ENCODE results near the gene TTYH2.

TTYH2 gene

DNA sequence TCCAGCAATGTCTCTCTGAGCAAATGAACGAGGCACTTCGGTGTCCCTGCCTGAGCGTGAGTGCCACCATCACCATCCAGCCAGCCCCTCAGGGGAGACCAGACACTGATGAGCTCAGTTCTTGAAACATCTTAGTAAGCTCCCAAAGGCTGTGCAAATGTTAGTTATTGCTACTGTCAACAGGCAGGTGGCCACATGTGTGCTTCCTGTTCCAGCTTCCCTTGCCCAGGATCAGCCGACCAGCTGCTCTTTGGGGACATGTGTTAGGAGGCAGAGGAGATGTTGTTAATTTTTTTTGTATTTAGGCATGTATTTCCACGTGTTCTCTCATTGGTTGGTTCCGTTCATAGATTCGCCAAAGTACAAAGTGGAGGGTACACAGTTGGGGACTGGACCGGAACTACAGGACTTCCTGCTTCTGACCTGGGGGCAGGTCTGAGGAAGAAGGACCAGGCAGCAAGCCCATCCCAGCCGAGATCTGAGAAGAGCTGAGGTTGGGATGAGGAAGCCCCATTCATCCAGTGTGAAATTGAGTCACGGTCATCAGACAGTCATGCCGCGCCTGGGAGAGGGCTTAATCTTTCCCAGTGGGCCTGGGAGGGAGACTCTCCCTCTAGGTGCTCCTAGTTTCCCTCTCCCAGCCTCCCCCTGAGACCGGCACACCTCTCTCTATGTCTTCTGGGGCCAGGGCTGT, 3.8 kb downstream of the TTYH2 start:
- peak; percentile 51 for DNase-seq

- no peak for DNase-seq
Measured at GRCh38 chr17:74217888-74218287, 4.5 kb downstream of the TTYH2 start.

DNA sequence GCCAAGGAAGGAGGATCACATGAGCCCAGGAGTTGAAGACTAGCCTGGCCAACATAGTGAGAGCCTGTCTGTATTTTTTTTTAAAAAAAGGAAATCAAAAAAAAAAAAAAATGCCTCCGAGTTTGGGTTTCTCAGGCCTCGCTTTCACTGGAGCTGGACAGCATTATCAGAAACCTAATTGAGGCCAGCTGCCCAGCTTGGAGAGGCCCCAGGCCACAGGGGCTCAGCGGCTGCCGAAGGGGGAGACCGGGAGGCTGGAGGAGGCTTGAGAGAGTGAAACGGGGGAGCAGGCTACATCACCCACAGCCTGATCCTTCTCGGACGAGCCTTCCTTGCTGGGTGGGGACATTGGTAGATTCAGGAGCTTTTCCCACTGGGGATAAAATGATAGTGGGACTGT, 5.1 kb downstream of the TTYH2 start:
- no peak for DNase-seq

- no peak for DNase-seq
Measured at GRCh38 chr17:74219576-74220133, 6.3 kb downstream of the TTYH2 start.

- no peak for DNase-seq
Measured at GRCh38 chr17:74220219-74220618, 6.8 kb downstream of the TTYH2 start.

- DNase-seq = no peak
Measured at GRCh38 chr17:74220946-74221818, 7.8 kb downstream of the TTYH2 start.

GRCh38 chr17:74222399-74222798, 9.0 kb downstream of the TTYH2 start:
- DNase-seq = no peak

- DNase-seq = no peak
Measured at GRCh38 chr17:74223901-74224300, 10.5 kb downstream of the TTYH2 start.

DNA sequence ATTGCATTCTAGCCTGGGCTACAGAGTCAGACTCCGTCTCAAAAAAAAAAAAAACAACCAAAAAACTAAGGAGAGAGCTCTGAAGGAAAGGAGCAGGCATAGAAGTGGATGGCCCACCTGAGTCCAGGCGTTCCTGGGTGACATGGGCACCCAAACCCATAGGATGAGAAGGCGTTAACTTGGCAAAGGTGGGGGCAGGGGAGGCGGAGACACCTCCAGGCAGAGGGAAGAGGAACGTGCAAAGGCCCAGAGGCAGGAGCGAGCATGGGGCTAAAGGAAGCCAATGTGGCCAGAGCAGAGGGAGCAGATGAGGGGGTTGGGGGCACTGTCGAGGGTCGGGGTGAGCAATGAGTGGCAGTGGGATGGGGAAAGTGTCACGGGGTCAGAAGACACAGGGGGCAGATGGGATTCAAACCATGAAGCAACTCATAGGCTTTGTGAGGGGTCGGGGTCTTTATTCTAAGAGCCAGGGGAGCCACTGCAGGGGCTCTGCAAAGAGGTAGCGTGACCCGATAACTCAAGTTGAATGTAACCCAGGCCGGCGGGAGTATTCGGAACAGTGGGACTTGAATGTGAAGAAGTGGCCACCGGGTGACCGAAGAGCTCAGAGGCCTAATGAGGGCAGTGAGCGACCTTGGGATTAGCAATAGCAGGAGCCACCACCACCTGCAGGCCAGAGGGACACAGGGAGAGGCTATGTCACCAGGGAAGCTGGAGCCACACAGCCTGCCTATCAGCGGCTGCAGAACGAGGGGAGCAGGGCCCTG, 11.8 kb downstream of the TTYH2 start:
- DNase-seq = no peak

DNA sequence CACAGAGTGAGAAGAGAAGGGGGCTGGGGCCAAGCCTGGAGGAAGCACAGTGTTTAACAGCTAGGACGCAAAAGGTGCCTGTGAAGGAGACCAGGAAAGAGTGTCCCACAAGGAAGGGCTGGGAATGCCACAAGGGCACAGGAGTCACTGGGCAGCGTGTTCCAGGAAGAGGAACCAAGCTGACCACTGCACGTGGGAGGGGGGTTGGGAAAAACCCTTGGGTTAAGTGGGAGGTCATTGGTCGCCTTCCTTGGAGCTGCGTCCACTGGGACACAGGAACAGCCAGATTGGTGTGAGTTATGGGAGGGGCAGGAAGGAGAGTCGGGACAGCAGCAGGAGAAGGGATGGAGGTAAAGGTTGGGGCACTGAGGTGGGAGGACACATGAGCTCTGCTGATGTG, 12.9 kb downstream of the TTYH2 start:
- no peak for DNase-seq

DNA sequence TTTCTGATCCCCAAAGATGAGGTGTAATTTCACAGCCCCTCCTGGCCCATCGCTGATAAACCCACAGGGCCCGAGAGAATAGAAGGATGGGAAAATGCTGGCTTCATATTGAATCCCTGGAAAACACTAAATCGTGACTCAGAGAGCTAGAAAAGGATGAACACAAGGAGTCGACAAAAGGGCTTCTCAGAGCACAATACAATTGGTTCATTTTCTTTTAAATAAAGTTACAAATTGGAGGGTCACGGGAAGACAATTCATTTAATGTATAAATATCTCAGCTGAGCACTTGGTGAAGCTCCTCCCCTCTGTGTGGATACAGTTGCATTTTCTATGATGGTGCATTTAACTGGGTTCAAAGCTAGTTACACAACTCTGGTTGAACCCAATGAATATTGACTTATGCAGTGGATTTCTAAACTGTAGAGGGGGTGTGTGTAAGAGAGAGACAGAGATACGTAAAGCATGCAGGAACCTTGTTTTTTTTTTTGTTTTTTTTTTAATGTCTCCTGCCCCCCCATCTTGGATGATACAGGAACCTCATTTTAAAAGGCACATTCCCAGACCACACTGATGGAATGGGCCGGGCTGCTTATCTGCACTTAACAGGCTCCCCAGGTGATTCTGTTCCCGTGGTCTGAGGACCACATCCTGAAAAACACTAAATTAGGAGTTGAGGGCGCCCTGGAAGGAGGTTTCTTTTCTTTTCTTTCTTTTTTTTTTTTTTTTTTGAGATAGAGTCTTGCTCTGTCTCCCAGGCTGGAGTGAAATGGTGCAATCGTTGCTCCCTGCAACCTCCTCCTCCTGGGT, 14.1 kb downstream of the TTYH2 start:
- DNase-seq = no peak

GRCh38 chr17:74228306-74228978, 15.1 kb downstream of the TTYH2 start:
- no peak for DNase-seq

DNA sequence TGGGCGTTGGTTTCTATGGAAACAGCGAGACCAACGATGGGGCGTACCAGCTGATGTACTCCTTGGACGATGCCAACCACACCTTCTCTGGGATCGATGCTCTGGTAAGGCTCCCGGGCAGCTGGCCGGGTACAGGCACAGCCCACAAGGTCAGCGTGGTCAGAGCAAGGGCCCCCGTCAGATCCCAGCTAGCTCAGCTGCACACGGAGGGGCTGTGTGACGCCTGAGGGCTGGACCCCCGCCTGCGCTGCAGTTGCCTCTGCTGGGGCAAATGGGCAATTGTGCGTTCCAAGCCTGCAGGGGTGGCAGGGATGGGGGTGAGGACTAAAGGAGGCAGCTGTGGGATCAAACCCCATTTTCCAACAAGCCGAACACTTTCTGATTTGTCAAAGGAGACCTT, 17.5 kb downstream of the TTYH2 start:
- DNase-seq = no peak

GRCh38 chr17:74231928-74232907, 18.8 kb downstream of the TTYH2 start:
- DNase-seq = no peak

GRCh38 chr17:74233937-74234336, 20.6 kb downstream of the TTYH2 start:
- DNase-seq = no peak

GRCh38 chr17:74234486-74234885, 21.1 kb downstream of the TTYH2 start:
- no peak for DNase-seq

- DNase-seq = no peak
Measured at GRCh38 chr17:74235040-74235581, 21.7 kb downstream of the TTYH2 start.

DNA sequence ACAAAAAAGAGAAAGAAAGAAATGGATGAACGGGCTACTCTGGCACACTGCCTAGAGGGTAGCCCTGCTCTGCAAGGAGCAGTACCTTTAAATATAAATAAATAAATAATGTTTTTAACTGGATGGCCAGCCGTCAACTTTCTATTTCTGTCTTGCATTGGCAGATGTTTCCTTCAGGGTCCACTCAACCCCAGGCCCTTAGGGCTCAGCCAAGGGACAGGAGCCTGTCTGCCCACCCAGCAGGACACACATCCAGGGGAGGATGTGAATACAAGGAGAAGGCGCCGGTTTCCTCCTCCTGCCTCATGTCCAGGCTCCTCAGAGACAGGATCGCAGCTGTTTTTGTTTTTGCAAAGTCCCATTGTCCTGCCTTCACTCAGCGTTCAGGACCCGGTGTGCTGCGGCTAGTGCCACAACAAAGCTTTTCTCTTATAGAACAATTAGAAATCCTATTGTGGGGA, 22.6 kb downstream of the TTYH2 start:
- DNase-seq = no peak

DNA sequence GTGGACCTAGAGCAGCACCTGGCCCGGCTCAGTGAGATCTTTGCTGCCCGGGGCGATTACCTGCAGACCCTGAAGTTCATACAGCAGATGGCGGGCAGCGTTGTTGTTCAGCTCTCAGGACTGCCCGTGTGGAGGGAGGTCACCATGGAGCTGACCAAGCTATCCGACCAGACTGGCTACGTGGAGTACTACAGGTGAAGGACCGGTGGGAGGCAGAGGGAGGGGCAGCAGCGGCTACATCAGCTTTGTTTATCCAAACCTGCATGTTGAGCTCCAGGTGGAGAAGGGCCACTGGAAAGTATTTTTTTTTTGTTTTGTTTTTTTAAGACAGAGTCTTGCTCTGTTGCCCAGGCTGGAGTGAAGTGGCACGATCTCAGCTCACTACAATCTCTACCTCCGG, 23.9 kb downstream of the TTYH2 start:
- DNase-seq = no peak

- DNase-seq = no peak
Measured at GRCh38 chr17:74239172-74239571, 25.8 kb downstream of the TTYH2 start.
